HUDEP-2 (cell line): ENCODE measurements around the gene SMARCAL1.
"Not testable (repeated sequence)": the region's sequence is repeated elsewhere in the genome, so short reads cannot be mapped to it uniquely, and the experiment has no call there.

ENCODE experiments used
- DNase-seq, 76 experiments: peaks; one replicate each; lab custom pipeline; 2025; ENCODE audit not compliant: unreplicated experiment in 76 of 76; lab: John Stamatoyannopoulos, UW

The SMARCAL1 gene

GRCh38 chr2:216412022-216412999, at the start of gene SMARCAL1:
Gene SMARCAL1, plus strand, starts transcription at chr2:216412484. Its CDS starts 2,221 bp downstream, at chr2:216414705.
- DNase-seq: peak; percentile 47 to 98 (median 95)

GRCh38 chr2:216362730-216363129, 49.6 kb upstream of the SMARCAL1 start:
- no peak for DNase-seq

- no peak for DNase-seq
Measured at GRCh38 chr2:216363221-216363620, 49.1 kb upstream of the SMARCAL1 start.

- no peak for DNase-seq
Measured at GRCh38 chr2:216365518-216365917, 46.8 kb upstream of the SMARCAL1 start.

GRCh38 chr2:216366777-216367471, 45.4 kb upstream of the SMARCAL1 start:
- no peak for DNase-seq

GRCh38 chr2:216369821-216370220, 42.5 kb upstream of the SMARCAL1 start:
- DNase-seq: no peak

- DNase-seq: no peak
Measured at GRCh38 chr2:216370961-216371712, 41.1 kb upstream of the SMARCAL1 start.

- DNase-seq: peak in 42 of 76 experiments; percentile 4 to 56 (median 20)
Measured at GRCh38 chr2:216371721-216372702, 40.3 kb upstream of the SMARCAL1 start, which contains the start of gene MARCHF4. Gene MARCHF4, minus strand, starts transcription at chr2:216372483. Its CDS starts 2,223 bp downstream, at chr2:216370260.

- DNase-seq: no peak
Measured at GRCh38 chr2:216372761-216373291, 39.5 kb upstream of the SMARCAL1 start.

GRCh38 chr2:216373896-216374295, 38.4 kb upstream of the SMARCAL1 start:
- no peak for DNase-seq

- DNase-seq: no peak
Measured at GRCh38 chr2:216375286-216375685, 37.0 kb upstream of the SMARCAL1 start.

- no peak for DNase-seq
Measured at GRCh38 chr2:216379977-216380376, 32.3 kb upstream of the SMARCAL1 start.

GRCh38 chr2:216384409-216384808, 27.9 kb upstream of the SMARCAL1 start:
- DNase-seq: not testable (repeated sequence)

GRCh38 chr2:216385478-216385877, 26.8 kb upstream of the SMARCAL1 start:
- no peak for DNase-seq

GRCh38 chr2:216387262-216387661, 25.0 kb upstream of the SMARCAL1 start:
- no peak for DNase-seq

GRCh38 chr2:216388046-216388884, 24.0 kb upstream of the SMARCAL1 start:
- DNase-seq: no peak

GRCh38 chr2:216389570-216389969, 22.7 kb upstream of the SMARCAL1 start:
- no peak for DNase-seq

- DNase-seq: no peak
Measured at GRCh38 chr2:216391401-216391800, 20.9 kb upstream of the SMARCAL1 start.
